Measurements from ENCODE around the gene PRSS50. TPM values are rescaled to one million over a fixed set of nuclear protein-coding genes. Genes with fewer than 3 reads are reported as not detected.

The PRSS50 gene
- total RNA-seq, 1 experiment from 2014 or later = not detected

DNA sequence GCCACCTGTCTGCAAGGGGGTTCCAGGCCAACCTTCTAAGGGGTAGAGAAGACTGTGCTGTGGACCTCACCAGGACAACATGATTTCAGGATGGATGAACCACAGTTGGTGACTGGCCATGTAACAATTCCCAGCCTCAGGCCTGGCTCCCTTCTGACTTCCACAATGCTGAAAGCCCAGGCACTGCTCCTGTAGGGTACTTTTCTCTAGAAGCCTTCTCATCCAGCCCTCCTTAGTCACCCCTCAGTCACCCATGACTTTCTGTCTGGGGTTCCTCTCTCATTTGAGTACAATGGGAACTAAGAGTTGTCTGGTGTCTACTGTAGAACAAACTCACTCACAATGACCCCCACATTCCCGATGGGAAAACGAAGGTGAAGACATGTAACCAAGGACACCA lies 32.8 kb downstream of the PRSS50 start:
- TF ChIP-seq, protein P1, sequence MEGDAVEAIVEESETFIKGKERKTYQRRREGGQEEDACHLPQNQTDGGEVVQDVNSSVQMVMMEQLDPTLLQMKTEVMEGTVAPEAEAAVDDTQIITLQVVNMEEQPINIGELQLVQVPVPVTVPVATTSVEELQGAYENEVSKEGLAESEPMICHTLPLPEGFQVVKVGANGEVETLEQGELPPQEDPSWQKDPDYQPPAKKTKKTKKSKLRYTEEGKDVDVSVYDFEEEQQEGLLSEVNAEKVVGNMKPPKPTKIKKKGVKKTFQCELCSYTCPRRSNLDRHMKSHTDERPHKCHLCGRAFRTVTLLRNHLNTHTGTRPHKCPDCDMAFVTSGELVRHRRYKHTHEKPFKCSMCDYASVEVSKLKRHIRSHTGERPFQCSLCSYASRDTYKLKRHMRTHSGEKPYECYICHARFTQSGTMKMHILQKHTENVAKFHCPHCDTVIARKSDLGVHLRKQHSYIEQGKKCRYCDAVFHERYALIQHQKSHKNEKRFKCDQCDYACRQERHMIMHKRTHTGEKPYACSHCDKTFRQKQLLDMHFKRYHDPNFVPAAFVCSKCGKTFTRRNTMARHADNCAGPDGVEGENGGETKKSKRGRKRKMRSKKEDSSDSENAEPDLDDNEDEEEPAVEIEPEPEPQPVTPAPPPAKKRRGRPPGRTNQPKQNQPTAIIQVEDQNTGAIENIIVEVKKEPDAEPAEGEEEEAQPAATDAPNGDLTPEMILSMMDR (IDR thresholded peaks at IDR 0.05; ENCODE audit: unreplicated experiment) = no peak
- CTCF ChIA-PET = no interaction called here
- peaks cover 5% of the 10 kb centered on the region for H3K4me1 Mint-ChIP-seq (ENCODE audit: low read depth, unreplicated experiment)
- no peak overlapping the region for H3K4me3 Mint-ChIP-seq (ENCODE audit: low read depth, unreplicated experiment)
- no peak for DNase-seq
- peaks cover 18% of the 10 kb centered on the region for H3K36me3 Mint-ChIP-seq (ENCODE audit: insufficient read depth, unreplicated experiment)
- H3K27me3 Mint-ChIP-seq (ENCODE audit: unreplicated experiment) = no peaks in the 10 kb centered on the region
- intact Hi-C loops (cut with micrococcal nuclease; ENCODE audit: unreplicated experiment) = no loop called here
- no TSS peak for BruUV-seq (replicated peaks)
- no peaks in the 10 kb centered on the region for H3K9me3 Mint-ChIP-seq (ENCODE audit: low read depth, unreplicated experiment)
- H3K27ac Mint-ChIP-seq (ENCODE audit: unreplicated experiment) = no peak overlapping the region

DNA sequence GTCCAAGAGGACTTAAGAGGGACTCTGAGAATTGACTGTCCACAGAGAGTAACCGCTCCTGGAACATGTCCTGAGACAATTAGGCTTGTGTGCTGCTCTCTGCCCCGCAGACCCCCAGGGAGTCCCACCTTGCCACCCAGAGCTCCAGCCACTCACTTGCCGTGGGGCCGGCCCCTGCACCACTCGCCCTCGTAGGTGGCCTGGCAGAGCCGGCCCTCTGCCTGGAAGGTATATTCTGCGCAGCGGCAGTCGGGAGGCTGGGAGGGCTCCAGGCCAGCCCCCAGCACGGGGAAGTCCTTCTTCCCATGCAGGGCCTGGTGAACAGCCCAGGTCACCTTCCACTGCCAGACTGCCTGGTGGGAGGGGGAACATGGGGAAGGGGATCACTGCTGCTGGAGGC lies 34.7 kb downstream of the PRSS50 start:
- BruUV-seq (replicated peaks) = no TSS peak
- peaks cover 22% of the 10 kb centered on the region for H3K36me3 Mint-ChIP-seq (ENCODE audit: insufficient read depth, unreplicated experiment)
- H3K4me3 Mint-ChIP-seq (ENCODE audit: low read depth, unreplicated experiment) = no peak overlapping the region
- H3K27ac Mint-ChIP-seq (ENCODE audit: unreplicated experiment) = no peak overlapping the region
- H3K4me1 Mint-ChIP-seq (ENCODE audit: low read depth, unreplicated experiment) = no peaks in the 10 kb centered on the region
- TF ChIP-seq, protein P1 (IDR thresholded peaks at IDR 0.05; ENCODE audit: unreplicated experiment) = no peak
- no peaks in the 10 kb centered on the region for H3K27me3 Mint-ChIP-seq (ENCODE audit: unreplicated experiment)
- no peak for DNase-seq
- H3K9me3 Mint-ChIP-seq (ENCODE audit: low read depth, unreplicated experiment) = no peaks in the 10 kb centered on the region
- intact Hi-C loops (cut with micrococcal nuclease; ENCODE audit: unreplicated experiment) = no loop called here
- CTCF ChIA-PET = no interaction called here

DNA sequence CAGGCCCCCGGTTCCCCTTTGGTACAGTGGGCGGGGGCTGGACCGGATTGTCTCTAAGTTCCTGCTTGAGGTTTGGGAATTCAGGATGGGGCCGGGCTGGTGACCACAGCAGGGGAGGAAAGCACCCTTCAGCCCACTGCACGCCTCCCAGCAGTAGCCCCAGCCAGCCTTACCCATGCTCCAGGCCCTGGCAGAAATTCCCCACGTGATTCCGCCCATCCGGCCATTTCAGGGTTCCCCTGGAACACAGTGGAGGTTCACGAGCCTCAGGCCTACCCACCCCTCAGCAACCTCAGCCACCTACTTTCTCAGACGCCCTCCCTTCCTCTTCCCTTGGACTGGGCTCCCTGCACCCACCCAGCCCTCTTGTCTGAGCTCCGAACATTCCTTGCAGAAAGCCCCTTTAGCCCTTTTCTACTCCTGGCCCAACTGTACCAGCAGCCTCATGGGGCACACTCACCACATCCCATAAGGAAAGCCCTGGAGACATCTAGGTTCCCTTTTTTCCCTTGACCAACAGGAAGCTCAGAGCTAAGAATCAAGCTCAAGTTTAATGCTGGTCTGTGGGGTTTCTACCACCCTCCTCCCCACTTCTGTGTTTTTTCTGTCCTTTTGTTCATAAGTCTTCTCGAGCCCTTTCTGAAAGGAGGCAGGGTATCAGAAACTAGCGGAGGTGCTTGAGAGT lies 35.7 kb downstream of the PRSS50 start:
- intact Hi-C loops (cut with micrococcal nuclease; ENCODE audit: unreplicated experiment) = no loop called here
- peaks cover 21% of the 10 kb centered on the region for H3K36me3 Mint-ChIP-seq (ENCODE audit: insufficient read depth, unreplicated experiment)
- TF ChIP-seq, protein P1 (IDR thresholded peaks at IDR 0.05; ENCODE audit: unreplicated experiment) = no peak
- H3K4me1 Mint-ChIP-seq (ENCODE audit: low read depth, unreplicated experiment) = no peaks in the 10 kb centered on the region
- no peak overlapping the region for H3K27ac Mint-ChIP-seq (ENCODE audit: unreplicated experiment)
- no peaks in the 10 kb centered on the region for H3K9me3 Mint-ChIP-seq (ENCODE audit: low read depth, unreplicated experiment)
- BruUV-seq (replicated peaks) = no TSS peak
- no peaks in the 10 kb centered on the region for H3K27me3 Mint-ChIP-seq (ENCODE audit: unreplicated experiment)
- no peak for DNase-seq
- CTCF ChIA-PET = no interaction called here
- H3K4me3 Mint-ChIP-seq (ENCODE audit: low read depth, unreplicated experiment) = no peak overlapping the region

DNA sequence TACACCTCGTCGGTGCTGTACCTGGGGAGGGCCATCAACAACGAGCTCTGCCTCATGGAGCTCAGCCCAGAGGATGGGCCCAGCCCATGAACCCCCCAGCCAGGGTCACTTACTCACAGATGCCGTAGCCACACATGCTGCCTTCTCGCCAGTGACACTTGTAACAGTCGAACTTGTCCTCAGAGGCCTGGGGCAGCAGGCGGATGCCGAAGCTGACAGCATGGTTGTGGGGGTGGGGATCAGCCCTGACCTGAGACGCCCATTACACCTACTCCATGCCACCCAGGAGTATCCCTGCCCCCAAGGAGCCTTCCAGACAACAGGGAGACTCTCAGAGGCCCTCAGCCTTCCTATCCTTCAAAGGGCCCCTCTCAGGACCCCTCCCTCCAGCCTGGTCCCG lies 36.3 kb downstream of the PRSS50 start:
- TF ChIP-seq, protein P1 (IDR thresholded peaks at IDR 0.05; ENCODE audit: unreplicated experiment) = no peak
- intact Hi-C loops (cut with micrococcal nuclease; ENCODE audit: unreplicated experiment) = no loop called here
- Mint-ChIP-seq H3K27me3 (ENCODE audit: unreplicated experiment) (no peaks in the 10 kb centered on the region), H3K4me1 (ENCODE audit: low read depth, unreplicated experiment) (no peaks in the 10 kb centered on the region), H3K9me3 (ENCODE audit: low read depth, unreplicated experiment) (no peaks in the 10 kb centered on the region), H3K36me3 (ENCODE audit: insufficient read depth, unreplicated experiment) (peaks cover 21% of the 10 kb centered on the region), H3K27ac (ENCODE audit: unreplicated experiment) (no peak overlapping the region), H3K4me3 (ENCODE audit: low read depth, unreplicated experiment) (no peak overlapping the region)
- CTCF ChIA-PET = no interaction called here
- DNase-seq = no peak
- BruUV-seq (replicated peaks) = no TSS peak

Data from Calu3 (cell line).